GM10248 (cell line): Measurements from ENCODE around the gene SMNDC1.
"Not testable (repeated sequence)": the region's sequence is repeated elsewhere in the genome, so short reads cannot be mapped to it uniquely, and the experiment has no call there.

Experiments
- CTCF ChIA-PET: fragments of 300-600 bp; sonication (Branson Sonifier 250); formaldehyde crosslinking; extraction: SDS; loops from one replicate; lab custom pipeline; 2021; ENCODE audit warnings: antibody characterized with exemption; lab: Yijun Ruan, JAX
- POLR2A ChIA-PET: fragments of 350-650 bp; sonication (Branson Sonifier 250); formaldehyde crosslinking; extraction: SDS; loops from one replicate; lab custom pipeline; 2020; ENCODE audit warnings: antibody characterized with exemption; lab: Yijun Ruan, JAX
- DNase-seq: peaks from one replicate; pipeline ENCODE4 v3.0.0; 2012; ENCODE audit errors: extremely low spot score
- TF ChIP-seq, protein P1 (sequence below): IDR thresholded peaks from 2 replicates; pipeline ENCODE4 v1.5.1; 2012; ENCODE audit warnings: mild to moderate bottlenecking, low read depth; ENCODE audit errors: extremely low read depth, missing control alignments, control extremely low read depth

SMNDC1 gene

GRCh38 chr10:110258542-110258941 is 46.2 kb downstream of the SMNDC1 start:
- no peak for DNase-seq
- POLR2A ChIA-PET = no interaction called here
- TF ChIP-seq, protein P1, sequence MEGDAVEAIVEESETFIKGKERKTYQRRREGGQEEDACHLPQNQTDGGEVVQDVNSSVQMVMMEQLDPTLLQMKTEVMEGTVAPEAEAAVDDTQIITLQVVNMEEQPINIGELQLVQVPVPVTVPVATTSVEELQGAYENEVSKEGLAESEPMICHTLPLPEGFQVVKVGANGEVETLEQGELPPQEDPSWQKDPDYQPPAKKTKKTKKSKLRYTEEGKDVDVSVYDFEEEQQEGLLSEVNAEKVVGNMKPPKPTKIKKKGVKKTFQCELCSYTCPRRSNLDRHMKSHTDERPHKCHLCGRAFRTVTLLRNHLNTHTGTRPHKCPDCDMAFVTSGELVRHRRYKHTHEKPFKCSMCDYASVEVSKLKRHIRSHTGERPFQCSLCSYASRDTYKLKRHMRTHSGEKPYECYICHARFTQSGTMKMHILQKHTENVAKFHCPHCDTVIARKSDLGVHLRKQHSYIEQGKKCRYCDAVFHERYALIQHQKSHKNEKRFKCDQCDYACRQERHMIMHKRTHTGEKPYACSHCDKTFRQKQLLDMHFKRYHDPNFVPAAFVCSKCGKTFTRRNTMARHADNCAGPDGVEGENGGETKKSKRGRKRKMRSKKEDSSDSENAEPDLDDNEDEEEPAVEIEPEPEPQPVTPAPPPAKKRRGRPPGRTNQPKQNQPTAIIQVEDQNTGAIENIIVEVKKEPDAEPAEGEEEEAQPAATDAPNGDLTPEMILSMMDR = no peak
- CTCF ChIA-PET = interaction anchor here (1.7 to 1.8 kb wide), 2 partner anchors 11 to 16 kb away, joined by 4 to 6 read pairs; no protein-coding TSS in a partner anchor

DNA sequence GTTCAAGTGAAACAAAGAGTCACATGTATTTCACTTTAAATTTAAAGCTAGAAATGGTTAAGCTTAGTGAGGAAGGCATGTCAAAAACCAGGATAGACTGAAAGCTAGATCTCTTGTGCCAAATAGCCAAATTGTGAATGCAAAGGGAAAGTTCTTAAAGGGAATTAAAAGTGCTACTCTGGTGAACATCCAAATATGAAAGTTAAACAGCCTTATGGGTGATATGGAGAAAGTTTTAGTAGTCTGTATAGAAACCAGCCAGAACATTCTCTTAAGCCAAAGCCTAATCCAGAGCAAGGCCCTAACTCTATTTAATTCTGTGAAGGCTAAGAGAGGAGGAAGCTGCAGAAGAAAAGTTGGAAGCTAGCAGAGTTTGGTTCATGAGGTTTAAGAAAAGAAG is 50.3 kb downstream of the SMNDC1 start:
- DNase-seq = no peak
- ChIA-PET POLR2A (no interaction called here), CTCF (interaction anchor here (0.7 to 1.8 kb wide), 8 partner anchors 9 to 117 kb away, joined by 3 to 6 read pairs (median 4); no protein-coding TSS in a partner anchor)
- TF ChIP-seq, protein P1 = no peak

DNA sequence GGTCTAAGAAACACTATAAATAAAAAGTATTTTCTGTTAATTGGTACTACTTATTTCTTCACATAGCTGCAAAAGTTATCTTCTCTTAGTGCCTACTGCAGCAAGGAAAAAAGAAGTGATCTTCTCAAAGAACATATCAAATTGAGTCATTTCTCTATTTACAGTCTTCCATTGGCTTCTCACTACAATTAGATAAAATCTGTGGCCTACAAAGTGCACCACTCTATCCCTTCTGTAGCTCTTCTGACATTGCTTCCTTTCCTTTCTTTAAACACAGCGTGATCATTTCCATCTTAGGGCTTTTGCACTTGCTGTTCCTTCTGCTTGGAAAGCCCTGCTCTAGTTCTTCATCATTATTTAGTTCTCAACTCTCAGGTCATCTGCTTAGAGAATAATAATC is 52.6 kb downstream of the SMNDC1 start:
- CTCF ChIA-PET = interaction anchor here (1.1 to 1.6 kb wide), 3 partner anchors 9 to 23 kb away, joined by 3 to 5 read pairs (median 5); no protein-coding TSS in a partner anchor
- DNase-seq = no peak
- TF ChIP-seq, protein P1 = no peak
- POLR2A ChIA-PET = interaction anchor here (0.6 kb wide), 1 partner anchor 44 kb away, joined by 5 read pairs; no protein-coding TSS in a partner anchor

DNA sequence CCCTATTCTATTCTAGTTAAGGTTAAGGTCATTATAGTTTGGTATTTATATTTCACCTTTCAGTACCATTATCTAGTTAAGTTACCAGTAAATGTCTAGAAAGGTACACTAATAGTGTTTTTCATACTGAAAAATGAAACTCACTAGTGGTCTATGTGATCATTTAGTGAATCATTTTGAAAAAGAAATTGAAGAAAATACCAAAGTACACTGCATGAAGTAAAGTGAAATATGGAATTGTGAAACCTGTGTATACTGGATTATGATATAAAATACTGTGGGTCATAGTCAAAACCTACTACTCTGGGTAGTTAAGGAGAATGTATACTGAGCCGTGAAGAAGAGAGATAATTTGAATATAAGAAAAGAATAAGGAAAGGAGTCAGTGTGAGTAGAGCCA is 53.3 kb downstream of the SMNDC1 start:
- ChIA-PET CTCF (interaction anchor here (1.1 to 1.6 kb wide), 4 partner anchors 10 to 23 kb away, joined by 3 to 5 read pairs (median 4); no protein-coding TSS in a partner anchor), POLR2A (interaction anchor here (0.6 to 0.7 kb wide), 2 partner anchors 72 to 384 kb away, joined by 3 read pairs; no protein-coding TSS in a partner anchor)
- DNase-seq = not testable (repeated sequence)

GRCh38 chr10:110249489-110249888 is 55.2 kb downstream of the SMNDC1 start:
- CTCF ChIA-PET = interaction anchor here (2.3 kb wide), 1 partner anchor 41 kb away, joined by 5 read pairs; no protein-coding TSS in a partner anchor
- DNase-seq, POLR2A ChIA-PET: not testable (repeated sequence)

- DNase-seq, POLR2A ChIA-PET: not testable (repeated sequence)
- CTCF ChIA-PET = interaction anchor here (2.3 kb wide), 1 partner anchor 40 kb away, joined by 5 read pairs; no protein-coding TSS in a partner anchor
Observed at GRCh38 chr10:110247833-110248232, 56.9 kb downstream of the SMNDC1 start.

GRCh38 chr10:110244550-110244949 is 60.2 kb downstream of the SMNDC1 start:
- TF ChIP-seq, protein P1 = no peak
- CTCF ChIA-PET = interaction anchor here (0.9 to 2.3 kb wide), 5 partner anchors 10 to 106 kb away, joined by 3 to 11 read pairs (median 3); no protein-coding TSS in a partner anchor
- no peak for DNase-seq
- POLR2A ChIA-PET = no interaction called here

GRCh38 chr10:110242511-110242910 is 62.2 kb downstream of the SMNDC1 start:
- no peak for DNase-seq
- CTCF ChIA-PET = interaction anchor here (0.8 to 1.1 kb wide), 2 partner anchors 13 to 36 kb away, joined by 3 read pairs; no protein-coding TSS in a partner anchor
- TF ChIP-seq, protein P1 = no peak
- POLR2A ChIA-PET = no interaction called here
